GM19023 (cell line): ENCODE results near the gene ZSWIM4.
"Not testable (repeated sequence)": the region's sequence is repeated elsewhere in the genome, so short reads cannot be mapped to it uniquely, and the experiment has no call there.

Experiments used
- ATAC-seq: cut with Tn5 transposase; IDR thresholded peaks from one replicate; pipeline ENCODE4 v1.9.1; 2021; ENCODE audit warnings: mild to moderate bottlenecking, moderate library complexity; ENCODE audit not compliant: unreplicated experiment

The ZSWIM4 gene

GRCh38 chr19:13848798-13849676 lies 53.8 kb downstream of the ZSWIM4 start:
- ATAC-seq: no peak

- no peak for ATAC-seq
Measured at GRCh38 chr19:13849991-13850909, 55.0 kb downstream of the ZSWIM4 start.

- no peak for ATAC-seq
Measured at GRCh38 chr19:13850910-13851733, 55.9 kb downstream of the ZSWIM4 start.

GRCh38 chr19:13851734-13852114 lies 56.5 kb downstream of the ZSWIM4 start:
- not testable (repeated sequence) for ATAC-seq

GRCh38 chr19:13852171-13852707 lies 57.0 kb downstream of the ZSWIM4 start:
- ATAC-seq: not testable (repeated sequence)

- ATAC-seq: no peak
Measured at GRCh38 chr19:13856497-13856896, 61.3 kb downstream of the ZSWIM4 start.

GRCh38 chr19:13859361-13859880 lies 64.2 kb downstream of the ZSWIM4 start:
- no peak for ATAC-seq

GRCh38 chr19:13860679-13861391 lies 65.6 kb downstream of the ZSWIM4 start:
- ATAC-seq: no peak

GRCh38 chr19:13861392-13861713 lies 66.1 kb downstream of the ZSWIM4 start:
- peak; percentile 26 for ATAC-seq

GRCh38 chr19:13861714-13862531 lies 66.7 kb downstream of the ZSWIM4 start:
- peak; percentile 77 for ATAC-seq

GRCh38 chr19:13864046-13864666 lies 68.9 kb downstream of the ZSWIM4 start:
- ATAC-seq: no peak

GRCh38 chr19:13864667-13865570 lies 69.7 kb downstream of the ZSWIM4 start:
- no peak for ATAC-seq

GRCh38 chr19:13865571-13866462 lies 70.6 kb downstream of the ZSWIM4 start:
- ATAC-seq: no peak

- no peak for ATAC-seq
Measured at GRCh38 chr19:13866463-13867046, 71.3 kb downstream of the ZSWIM4 start.

GRCh38 chr19:13868663-13869062 lies 73.4 kb downstream of the ZSWIM4 start:
- no peak for ATAC-seq

GRCh38 chr19:13869281-13869680 lies 74.0 kb downstream of the ZSWIM4 start:
- no peak for ATAC-seq
